GM18907 (cell line): ENCODE results near the gene RAD51AP2.
"Not testable (repeated sequence)": the region's sequence is repeated elsewhere in the genome, so short reads cannot be mapped to it uniquely, and the experiment has no call there.

Experiments
- ATAC-seq: cut with Tn5 transposase; IDR thresholded peaks from one replicate; pipeline ENCODE4 v1.9.1; 2021; ENCODE audit warnings: mild to moderate bottlenecking, moderate library complexity; ENCODE audit not compliant: unreplicated experiment

Gene RAD51AP2

DNA sequence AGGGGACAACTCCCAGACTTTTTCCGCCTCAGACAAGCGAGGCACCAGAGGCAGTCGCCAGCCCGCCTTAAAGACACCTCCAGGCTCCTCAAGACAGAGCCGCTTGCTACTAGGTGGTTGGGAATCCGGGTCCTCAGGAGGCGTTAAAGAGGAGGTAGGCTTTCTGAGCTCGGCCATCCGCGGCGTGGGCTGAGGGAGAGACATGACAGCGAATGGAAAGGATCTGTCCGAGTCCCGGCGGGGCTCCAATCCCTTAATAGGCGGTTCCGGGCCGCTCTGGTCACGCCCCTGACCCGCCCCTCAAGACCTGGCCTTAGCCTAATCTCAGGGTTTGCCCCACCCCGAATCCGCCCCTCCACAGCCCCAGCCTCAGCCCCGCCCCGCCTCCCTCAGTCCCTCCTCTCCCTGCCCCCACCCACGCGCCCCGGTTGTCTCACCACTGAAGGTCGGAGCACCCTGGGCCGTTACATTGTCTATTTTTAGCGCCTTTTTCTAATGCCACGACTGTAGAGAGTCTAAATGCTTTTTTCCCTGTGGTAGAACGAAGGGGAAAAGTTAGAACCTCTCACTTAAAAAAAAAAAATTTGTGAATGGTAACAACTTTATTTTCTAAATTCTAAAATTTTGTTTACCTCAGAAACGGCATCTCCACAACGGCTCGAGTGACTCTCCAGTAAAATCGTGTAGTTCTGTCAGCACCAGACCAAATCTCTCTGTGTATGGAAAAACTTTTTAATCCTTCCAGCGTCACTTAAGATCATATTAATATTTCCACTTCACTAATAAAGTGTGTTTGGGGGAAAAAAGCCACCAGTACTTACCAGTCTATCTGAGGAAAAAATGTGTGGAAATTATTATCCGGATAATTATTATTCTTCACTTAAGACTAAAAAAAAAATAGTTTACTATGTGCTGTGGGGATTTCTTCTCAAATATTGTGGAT, at the start of gene RAD51AP2:
Gene RAD51AP2 (minus strand): TSS at position 229 of the 943 bp plus-strand sequence. CDS start 25 bp downstream, at position 204.
- ATAC-seq, result peak; percentile 88

DNA sequence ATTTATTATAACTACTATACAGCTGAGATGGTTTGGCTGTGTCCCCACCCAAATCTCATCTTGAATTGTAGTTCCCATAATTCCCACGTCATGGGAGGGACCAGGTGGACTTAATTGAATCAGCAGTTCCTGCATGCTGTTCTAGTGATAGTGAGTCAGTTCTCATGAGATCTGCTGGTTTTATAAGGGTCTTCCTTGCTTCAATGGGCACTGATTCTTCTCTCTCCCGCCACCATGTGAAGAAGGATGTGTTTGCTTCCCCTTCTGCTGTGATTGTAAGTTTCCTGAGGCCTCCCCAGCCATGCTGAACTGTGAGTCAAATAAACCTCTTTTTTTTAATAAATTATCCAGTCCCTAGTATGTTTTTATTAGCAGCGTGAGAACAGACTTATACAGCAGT, 47.5 kb upstream of the RAD51AP2 start:
- ATAC-seq, result not testable (repeated sequence)

DNA sequence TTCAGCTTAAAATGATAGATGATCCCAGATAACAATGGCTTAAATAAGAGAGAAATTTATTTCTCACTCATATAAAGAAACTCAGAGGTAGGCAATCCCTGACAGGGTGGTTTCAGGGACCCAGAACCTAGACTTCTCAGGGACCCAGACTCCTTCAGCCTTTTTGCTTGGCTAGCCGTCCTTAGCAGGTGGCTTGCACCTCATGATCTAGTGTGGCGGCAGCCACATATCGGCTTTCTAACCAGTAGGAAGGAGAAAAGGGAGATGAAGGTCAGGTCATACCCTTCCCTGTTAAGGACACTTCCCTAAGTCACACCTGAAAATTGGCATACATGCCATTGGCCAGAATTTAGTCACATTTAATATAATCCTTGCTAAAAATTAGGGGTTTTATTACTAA, 40.6 kb upstream of the RAD51AP2 start:
- no peak for ATAC-seq

DNA sequence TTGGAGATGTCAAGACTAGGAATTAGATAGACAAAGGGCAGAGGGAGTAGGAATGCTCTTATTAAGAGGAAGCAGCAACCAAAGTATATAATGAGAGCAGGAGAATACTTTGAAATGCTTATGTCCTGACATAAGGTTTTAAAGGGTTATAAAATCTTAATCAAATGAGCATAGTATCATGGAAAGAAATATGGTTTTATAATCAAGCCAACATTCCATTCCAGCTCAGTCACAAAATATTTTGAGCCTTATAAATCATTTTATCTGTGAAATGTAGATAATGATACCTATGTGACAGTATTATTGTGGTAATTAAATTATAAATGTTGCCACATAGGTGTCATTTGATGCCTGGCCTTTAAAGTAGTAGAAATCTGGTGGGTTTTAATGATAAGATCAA, 39.8 kb upstream of the RAD51AP2 start:
- ATAC-seq, result no peak

DNA sequence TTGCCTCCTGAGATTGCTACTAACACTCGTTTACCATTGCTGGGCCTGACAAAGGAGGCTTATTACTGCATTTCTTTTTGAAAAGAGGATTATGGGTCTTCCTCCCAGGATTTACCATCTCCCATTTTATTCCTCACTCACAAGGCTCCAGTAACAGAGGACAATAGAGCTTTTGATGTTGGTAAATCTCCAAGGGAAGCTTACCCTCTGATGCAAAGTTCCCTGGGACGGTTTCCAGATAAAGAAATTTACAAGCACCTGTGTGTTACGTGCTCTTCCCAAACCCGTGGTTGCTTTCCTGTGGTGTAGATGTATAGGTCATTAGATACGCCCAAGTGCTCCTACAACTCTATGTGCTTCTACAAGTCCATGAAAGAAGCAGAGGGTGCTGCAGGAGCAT, 39.4 kb upstream of the RAD51AP2 start:
- ATAC-seq, result no peak

DNA sequence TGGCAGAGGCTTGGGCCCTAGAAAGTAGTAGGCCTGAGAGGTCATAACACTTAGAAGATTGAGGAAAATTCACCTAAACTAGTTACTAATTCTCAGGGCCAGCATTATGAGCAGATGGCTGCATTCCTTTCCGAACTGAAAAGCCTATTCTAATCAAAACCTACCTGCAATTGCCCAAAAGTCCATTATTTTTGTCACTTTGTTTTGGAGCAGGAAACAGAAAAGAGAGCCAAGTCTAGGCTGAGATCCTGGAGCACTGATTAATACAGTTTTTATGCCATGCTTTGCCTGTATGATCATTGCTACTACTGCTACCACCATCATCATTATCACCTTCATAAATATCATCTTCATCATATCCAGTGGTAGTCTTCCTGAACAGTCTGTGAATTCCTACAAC, 36.9 kb upstream of the RAD51AP2 start:
- ATAC-seq, result no peak

DNA sequence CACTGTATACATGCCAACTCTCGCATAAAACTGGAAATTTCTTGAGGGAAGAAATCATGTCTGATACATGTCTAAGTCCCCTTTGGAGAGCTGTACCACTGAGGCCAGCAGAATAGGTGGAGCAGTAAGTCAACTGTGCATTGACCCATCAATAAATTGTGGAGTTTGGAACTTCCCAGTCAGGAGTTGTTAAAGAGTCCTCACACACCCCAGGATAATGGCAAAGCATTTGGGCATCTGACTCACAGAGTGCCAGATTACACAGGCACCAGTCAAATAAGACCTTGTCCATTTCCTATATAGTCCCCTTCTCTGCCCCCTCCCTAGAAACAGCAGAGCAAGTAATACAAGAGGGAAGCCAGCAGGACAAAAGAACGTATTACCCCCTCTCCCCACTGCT, 32.7 kb upstream of the RAD51AP2 start:
- no peak for ATAC-seq

DNA sequence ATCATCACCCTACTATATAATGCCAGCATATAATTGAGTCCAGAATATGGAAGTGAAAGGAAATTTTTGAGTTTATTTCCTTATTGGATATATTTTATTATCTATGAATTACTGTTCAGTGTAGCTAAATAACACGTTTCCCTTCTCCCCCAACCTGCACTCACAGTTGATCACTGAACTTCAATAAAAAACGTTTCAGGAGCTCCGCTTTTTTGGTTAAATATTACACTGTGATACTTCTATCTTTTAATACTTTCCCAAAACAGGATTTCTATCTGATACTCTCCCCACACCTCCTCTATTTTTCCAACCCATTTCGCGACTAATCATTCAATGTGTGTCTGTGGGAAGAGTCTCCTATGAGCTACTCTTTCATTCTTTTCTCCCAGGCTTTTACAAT, 29.5 kb upstream of the RAD51AP2 start:
- ATAC-seq, result no peak

DNA sequence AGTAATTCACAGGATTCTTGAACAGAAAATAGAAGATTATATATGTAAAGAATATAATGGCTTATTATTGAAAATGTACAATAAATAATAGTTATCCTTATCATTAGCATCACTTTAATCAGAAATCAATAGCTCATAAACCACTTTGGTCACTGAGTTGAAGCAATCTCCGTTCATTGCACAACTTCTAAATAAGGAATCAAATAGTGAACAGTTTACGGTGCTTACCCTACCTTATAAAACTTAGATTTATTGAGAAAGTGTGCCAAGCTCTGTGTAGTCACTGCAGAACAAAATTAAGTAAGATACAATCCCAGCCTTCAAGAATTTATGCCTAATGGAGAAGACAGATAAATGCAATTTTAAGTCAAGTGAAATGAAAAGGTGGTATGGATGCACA, 29.0 kb upstream of the RAD51AP2 start:
- ATAC-seq, result no peak

DNA sequence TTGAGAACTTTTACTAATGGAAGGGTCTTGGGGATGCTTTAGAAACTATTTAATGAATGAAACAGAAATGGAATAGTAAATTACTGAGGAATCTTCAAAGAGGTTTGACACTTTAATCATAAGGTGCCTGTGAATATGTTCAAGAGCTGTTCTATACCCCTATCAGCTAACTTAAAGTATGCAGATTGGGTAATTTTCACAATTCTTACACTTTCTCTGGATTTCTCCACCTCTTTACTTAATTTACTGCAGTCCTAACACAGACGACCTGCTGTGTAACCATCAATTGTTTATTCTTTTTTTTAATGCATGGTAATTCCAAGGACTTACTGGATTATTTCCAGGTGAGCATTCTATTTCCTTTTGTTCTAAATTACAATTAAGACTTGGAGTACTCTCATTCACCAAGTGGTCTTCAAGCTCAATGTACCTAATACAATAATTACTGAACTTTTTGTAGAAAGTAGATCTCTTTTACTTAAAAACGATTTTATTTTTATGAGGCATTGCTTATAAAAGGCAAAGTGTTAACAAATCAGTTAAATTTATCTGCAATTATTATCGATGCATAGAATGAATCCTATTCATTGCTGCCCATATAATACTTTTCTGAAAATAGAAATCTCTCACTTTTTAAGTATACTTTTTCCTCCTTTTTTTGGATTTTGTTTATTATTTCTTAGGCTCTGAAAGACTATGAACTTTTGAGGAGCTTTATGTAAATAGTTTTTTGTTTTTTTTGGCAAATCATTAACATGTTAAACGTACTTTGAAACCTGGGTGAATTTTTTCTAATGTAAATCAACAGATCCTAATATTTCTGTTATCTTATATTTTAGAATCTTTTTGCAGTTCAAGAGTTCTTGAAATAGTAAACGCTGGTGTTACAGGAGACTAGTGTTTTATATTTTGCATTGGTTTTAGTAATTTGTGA, 27.7 kb upstream of the RAD51AP2 start:
- ATAC-seq, result no peak

DNA sequence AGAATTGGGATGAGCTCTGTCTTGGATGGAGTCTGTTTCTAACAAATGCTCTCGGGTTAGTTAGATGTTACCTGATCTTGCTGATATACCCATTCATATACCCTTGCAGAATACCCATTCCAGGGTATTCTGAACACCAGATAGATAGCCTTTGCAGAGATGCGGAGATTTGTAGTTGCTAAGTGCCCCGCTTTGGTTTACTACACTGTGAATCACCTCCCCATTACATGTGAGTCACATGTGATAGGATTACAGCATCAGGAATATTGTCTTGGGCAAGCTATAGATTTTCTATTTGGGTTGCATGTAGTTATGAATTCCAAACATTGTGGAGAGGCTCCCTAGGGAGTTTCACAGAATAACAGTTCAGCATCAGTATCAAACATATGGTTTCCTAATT, 26.0 kb upstream of the RAD51AP2 start:
- no peak for ATAC-seq

DNA sequence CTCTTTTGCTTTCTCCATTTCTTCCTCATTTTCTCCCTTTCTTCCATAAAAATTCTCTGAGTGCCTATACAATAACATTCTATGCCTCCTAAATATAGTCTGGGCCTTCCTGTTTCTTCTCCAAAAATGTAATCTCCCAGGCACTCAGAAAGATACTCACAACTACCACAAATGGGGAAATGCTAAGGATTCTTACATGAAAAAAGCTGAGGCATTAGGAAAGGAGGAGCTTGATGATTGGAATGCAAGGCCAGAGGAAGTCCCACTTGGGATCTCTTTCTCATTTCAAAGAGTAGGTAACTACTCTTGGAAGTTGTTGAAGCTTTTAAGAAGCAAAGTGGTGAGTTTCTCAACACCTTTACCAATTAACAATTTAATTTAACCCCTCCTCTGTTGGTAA, 25.6 kb upstream of the RAD51AP2 start:
- no peak for ATAC-seq

DNA sequence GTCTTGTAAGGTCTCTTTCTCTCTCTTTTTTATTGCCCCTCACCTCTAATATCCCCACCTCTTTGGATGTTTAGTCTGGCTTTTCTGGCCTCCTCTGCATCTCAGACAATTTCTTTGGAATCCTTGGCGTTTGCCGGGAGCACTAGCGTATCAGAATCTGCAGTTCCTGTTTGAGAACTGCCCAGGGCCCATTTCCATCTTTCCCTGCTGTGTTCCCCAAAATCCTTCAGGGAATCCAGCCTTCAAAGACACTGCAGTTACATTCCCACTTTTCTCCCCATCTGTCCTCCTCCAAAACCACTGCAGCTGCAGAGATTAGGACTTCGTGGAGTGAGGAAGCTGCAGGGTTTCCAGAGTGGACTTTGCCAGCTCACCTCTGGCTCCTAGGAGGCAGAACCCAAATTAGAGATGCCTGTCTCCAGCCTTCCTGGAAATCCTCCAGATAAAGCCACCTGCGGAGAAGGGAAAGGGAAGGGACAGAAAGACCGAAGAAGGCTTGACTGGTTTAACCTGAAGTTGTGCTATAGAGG, 25.0 kb upstream of the RAD51AP2 start:
- no peak for ATAC-seq

DNA sequence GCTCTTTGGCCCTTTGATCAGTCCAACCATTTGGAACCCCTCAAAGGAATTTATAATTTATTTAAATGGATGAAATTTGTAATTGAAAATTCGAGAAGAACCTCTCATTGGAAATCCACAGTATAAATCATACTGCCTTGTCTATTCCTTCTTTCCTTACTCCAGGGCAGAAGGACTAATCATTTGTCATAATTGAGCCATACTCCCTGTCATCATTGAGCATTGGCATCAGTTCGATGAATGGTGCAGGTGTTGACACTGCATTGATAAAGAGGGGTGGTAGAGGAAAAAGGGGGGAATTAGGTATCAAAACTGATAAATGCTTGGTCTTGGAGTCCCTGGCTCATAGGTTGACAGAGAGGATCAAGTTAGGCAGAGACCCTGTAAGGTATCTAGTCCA, 24.2 kb upstream of the RAD51AP2 start:
- no peak for ATAC-seq

DNA sequence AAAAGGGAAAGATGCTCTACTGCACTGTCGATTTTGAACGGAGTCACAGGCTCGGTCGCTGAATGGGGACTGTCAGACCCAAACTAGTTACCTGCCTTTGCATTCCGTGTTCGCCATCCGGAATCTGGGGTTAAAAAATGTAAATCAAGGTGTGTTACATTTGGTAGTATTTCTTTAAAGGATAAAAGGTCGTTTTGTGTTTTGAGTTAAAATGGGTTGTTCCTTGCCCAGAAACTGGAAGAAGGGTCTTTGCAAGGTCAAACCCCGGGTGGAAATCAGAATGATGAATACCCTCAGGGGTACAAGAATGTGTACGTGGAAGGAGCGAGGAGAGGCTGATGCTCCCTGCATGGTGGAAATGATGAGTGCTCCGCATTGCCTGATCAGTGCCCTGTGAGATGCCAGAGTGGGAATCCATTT, 23.3 kb upstream of the RAD51AP2 start:
- ATAC-seq, result no peak

DNA sequence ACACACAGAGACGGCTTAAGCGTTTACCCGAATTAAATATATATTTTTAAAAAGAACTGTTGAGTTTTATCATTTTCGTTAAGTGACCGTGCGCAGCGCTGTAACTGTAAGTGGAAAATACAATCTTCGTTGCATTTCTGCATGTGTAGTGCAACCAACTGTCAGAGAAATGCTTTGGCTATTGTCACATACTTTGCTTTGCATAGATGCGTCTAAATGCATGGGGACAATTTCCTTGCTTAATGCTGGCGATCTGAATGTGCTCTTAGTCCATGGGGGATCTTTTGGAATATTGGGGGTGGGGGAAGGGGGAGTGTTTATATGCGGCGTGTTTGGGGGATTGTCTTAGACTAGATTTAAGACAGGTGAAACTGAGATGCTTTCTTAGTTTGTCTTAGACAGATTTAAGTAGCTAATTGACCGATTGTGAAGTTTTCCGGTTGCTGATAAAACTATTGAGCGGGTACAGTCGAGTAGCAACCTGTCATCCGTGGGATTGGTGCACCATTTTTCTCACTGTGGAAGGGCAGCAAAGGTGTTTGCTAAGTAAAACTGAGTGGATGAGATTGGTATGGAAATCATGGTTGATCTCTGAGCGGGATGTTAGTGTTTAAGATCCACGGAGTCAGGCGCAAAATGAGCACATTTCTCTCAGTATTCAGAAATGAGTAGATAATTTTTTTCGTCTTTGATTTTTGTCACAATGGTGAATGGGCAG, 22.7 kb upstream of the RAD51AP2 start:
- no peak for ATAC-seq

DNA sequence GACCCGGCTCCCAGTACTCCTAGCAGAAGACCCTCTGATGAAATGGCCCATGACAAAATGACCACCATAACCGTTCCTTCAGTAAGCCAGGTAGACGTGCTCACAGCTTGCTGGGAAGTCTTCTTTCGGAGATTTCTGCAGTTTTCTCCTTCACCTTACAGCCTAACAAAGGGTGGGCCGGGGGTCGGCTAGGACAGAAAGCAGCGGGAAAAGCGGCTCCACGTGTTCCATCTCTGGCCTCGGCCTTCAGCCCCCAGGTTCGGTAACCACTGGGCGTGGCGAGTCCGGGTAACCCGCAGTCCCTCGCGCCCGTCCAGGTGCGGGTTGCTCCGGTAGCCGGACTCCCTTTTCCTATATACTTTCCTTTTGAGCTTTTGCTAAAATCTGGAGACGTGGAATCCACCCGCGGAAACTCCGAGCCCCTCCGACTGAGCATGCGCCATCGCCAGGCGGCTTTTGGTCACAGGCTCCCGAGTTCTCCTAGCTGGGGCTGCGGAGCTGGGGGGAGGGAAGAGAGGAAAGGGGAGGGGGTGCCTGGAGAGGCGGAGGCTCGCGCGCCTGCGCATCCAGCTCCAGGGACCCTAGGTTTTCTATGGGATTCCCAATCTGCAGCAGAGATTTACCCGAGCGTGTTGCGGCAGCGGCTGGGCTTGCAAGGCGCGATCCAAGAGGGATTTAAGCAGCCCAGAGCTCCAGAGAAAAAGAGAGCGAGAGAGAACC, 22.0 kb upstream of the RAD51AP2 start, which contains the start of gene VSNL1:
Gene VSNL1 (plus strand): TSS at position 604 of the 720 bp plus-strand sequence. CDS start 51,379 bp downstream, outside the sequence.
- ATAC-seq, result no peak

DNA sequence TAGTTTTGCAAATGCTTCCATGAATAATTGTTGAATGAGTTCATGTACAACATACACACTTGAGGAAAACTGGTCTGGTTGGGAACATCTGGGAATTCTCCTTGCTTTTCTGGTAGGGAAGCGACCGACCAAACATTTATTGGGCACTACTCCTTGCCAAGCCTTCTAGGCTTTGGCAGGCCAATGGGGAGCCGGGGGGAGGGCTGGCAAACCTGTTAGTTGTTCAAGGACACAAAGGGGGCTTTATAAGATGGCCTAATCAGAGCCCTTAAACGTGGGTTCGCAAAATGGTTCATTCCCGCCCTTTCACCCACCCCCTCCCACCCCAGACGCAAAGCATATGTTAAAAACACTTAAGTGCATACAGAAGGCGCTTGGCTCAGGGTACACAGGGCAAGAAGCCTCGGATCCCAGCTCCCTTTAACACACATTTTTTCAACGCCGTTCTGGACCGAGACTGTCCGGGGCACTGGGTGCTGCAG, 21.4 kb upstream of the RAD51AP2 start:
- ATAC-seq, result no peak

DNA sequence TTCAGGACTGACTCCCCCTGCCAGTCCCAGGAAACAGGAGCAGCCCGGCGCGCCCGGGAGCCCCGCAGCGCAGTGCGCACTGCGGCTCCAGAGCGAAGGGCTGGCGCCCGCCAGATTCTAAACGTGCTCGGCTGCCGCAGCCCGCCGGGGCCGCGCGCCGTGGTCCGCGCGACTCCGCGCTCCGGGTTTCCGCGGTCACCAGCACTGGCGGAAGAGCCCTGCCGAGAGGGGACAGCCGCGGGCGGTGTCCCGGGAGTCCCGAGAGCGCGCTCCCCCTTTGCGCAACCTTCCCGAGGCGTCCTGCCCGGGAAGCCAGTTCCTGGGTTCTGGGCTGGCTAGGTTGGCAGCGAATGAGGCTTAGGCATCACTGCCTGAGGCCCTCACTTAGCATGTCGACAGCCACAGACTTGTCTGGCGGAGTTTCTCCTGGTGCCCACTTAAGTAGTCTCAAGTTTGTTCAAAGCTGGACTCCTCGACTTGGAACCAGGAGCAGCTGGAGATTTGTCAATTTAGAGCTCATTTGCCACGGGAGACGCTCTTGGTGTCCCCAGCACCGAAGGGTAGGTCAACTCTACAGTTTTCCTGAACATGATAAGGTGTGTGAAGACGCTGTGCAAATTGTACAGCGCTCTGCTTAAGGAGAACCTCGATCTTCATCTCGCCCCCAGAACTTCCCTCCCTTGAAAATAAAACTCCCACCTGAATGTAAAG, 20.8 kb upstream of the RAD51AP2 start:
- ATAC-seq, result peak; percentile 64
